Measurements from ENCODE around the gene RAB6A.
"Not testable (repeated sequence)": the region's sequence is repeated elsewhere in the genome, so short reads cannot be mapped to it uniquely, and the experiment has no call there.

Gene RAB6A

GRCh38 chr11:73726825-73727224 lies 34.0 kb downstream of the RAB6A start:
- no peak for DNase-seq (ENCODE audit: low spot score)

DNA sequence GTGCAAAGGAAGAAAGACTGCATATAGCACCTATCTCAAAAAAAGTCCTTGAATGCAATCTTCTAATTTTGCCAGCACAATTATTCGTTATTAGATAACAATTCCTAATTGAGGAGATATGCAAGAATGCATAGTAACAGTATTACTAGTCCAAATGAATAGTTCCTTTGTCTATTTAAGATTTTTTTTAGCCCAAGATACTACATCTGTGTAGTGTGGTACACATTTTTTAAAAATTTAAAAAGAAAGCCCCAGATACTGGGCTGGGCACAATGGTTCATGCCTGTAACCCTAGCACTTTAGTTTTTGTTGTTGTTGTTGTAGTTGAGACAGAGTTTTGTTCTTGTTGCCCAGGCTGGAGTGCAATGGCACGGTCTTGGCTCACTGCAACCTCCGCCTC lies 43.7 kb downstream of the RAB6A start:
- DNase-seq (ENCODE audit: low spot score) = no peak

GRCh38 chr11:73716153-73717056 lies 44.5 kb downstream of the RAB6A start:
- DNase-seq (ENCODE audit: low spot score) = peak; percentile 33

- peak; percentile 33 for DNase-seq (ENCODE audit: low spot score)
Observed at GRCh38 chr11:73715541-73715940, 45.3 kb downstream of the RAB6A start.

DNA sequence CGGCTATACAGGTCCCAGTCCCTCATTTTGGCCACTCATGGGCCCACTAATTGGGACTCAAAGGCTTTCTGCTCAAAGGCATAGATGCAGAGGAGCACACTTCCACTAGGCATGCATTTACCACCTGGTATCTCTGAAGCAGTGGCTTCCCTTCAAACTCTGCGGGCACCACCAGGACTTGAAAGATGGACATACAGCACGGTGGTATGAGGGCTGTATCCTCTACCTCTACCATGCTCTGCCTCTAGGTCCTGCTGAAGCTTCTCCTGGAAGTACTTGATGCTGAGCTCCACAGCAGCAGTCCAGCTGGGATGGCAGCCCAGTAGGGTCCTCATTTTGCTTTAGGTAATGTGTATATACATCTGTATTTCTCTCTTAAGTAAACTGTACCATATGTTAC lies 49.9 kb downstream of the RAB6A start:
- DNase-seq (ENCODE audit: low spot score) = no peak

- no peak for DNase-seq (ENCODE audit: low spot score)
Observed at GRCh38 chr11:73705053-73705452, 55.8 kb downstream of the RAB6A start.

DNA sequence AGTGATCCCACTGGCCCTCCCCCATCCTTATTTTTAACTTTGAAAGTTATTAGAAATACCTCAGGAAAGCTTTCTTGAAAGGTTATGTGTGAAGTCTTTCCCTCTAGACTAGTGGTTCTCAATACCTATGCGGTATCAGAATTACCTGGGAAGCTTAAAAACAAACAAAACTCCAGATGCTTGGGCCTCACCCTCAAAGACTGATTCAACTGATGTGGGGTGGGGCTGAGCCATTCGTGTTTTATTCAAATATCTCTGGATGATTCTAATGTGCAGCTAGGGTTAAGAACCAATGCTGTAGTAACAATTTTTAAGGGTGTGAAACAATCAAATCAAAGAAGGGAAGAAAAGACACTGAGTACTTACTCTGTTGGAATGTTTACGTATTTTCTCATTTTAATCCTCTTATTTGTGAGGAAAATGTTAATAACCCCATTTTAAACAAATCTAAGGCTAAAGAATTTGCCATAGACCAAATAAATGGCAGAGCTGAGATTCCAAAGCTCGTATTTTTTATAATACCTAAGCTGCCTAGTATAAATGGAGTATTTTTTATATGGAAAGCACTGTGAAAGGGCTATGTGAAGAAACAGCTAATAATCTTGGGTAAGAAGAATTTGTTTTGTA lies 66.9 kb downstream of the RAB6A start:
- no peak for DNase-seq (ENCODE audit: low spot score)

GRCh38 chr11:73680687-73681086 lies 80.2 kb downstream of the RAB6A start:
- DNase-seq (ENCODE audit: low spot score) = no peak

DNA sequence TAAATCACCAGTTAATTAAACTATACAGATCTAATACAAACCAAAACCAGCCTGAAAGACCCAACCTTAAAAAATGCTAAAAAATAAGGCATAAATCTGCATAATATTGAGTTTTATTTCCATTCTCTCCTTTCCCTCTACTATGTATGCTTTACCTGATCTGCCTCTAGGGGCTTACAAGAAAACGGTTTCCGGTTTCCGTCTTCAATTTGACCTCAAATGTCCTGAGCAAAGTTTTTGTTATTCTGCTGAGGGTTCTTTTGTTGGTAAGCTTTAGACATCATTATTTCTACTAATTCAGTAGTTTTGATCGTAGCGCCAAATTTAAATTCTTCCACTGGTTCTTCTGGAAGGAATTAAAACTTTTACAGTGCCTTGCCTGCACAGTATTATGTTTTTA lies 84.3 kb downstream of the RAB6A start:
- DNase-seq (ENCODE audit: low spot score) = not testable (repeated sequence)

GRCh38 chr11:73671701-73672100 lies 89.2 kb downstream of the RAB6A start:
- no peak for DNase-seq (ENCODE audit: low spot score)

DNA sequence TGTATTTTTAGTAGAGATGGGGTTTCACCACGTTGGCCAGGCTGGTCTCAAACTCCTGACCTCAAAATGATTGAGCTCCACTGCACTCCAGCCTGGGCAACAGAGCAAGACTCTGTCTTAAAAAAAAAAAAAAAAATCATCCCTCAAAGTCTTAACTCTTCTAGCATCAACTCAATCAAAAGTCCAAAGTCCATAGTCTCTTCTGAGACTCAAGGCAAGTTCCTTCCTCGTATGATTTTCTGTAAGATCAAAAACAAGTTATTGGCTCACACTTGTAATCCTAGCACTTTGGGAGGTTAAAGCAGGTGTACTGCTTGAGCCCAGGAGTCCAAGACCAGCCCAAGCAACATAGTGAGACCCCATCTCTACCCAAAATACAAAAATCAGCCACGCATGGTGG lies 90.1 kb downstream of the RAB6A start:
- no peak for DNase-seq (ENCODE audit: low spot score)

- DNase-seq (ENCODE audit: low spot score) = no peak
Observed at GRCh38 chr11:73667891-73668290, 93.0 kb downstream of the RAB6A start.

DNA sequence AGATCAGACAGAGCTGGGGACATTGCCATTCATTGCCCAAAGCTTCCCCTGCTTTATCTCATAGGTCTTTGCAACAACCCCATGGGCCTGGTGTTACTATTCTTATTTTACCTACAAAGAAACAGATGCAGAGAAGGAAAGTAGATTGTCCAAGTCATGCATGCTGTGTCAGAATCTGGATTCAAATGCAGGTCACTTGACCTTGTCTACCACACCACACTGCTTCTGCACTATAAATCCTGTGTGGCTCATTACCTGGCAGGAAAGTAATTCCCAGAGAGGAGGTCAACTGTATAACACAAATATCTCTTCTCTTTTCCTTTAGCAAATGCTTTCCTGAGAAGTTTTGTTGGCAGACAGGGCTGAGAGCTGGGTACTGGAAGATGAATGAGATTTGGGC lies 96.0 kb downstream of the RAB6A start:
- no peak for DNase-seq (ENCODE audit: low spot score)

GRCh38 chr11:73663604-73664495 lies 97.0 kb downstream of the RAB6A start:
- no peak for DNase-seq (ENCODE audit: low spot score)

DNA sequence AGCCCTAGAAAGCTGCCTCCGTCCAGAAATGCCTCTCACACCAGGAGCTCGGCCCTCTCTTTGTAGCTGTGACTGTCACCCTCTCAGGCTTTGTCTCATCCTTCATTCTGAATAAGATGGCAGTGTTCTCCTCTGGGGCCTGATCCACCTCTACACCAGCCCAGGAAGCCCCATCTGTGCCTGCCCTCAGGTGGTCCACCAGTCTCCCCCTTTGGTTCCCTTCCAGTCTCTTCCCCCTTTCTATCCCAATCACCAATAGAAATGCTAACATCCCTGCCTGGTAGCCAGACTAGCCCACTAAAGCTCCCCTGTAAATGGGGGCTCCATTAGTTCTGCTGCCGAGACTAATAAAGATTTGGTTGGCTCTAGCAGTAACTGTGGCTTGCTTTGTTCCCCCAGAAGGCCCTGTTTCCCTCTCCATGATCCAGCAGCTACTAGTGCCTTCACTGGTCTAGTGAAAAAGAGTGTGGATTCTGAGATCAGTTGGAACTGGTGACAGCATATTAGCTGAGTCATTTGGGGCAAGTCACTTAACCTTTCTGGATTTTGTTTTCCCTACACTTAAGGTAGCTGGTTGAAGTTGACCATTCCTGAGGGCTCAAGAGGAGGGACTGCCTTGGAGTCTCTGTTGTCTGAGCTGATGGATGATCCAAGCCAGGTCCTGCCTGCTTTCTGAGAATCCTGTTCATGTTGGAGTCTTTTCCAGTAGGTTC lies 98.3 kb downstream of the RAB6A start:
- no peak for DNase-seq (ENCODE audit: low spot score)

- peak; percentile 83 for DNase-seq (ENCODE audit: low spot score)
Observed at GRCh38 chr11:73661035-73661628, 99.7 kb downstream of the RAB6A start.

GRCh38 chr11:73660497-73661034 lies 100.3 kb downstream of the RAB6A start:
- no peak for DNase-seq (ENCODE audit: low spot score)

DNA sequence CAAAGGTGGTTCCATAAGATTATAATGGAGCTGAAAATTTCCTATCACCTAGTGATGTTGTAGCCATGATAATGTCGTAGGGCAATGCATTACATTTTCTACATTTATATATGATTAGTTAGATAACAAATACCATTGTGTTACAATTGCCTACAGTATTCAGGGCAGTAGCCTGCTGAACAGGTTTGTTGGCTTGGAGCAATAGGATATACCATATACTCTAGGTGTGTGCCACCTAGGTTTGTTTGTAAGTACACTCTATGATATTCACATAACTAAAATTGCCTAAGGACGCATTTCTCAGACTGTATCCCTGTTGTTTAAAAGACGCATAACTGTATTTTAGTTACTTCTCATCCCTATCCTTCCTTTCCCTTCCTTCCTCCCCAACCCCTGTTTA lies 100.9 kb downstream of the RAB6A start:
- DNase-seq (ENCODE audit: low spot score) = no peak

GRCh38 chr11:73656985-73657384 lies 103.9 kb downstream of the RAB6A start:
- no peak for DNase-seq (ENCODE audit: low spot score)

GRCh38 chr11:73655686-73656085 lies 105.2 kb downstream of the RAB6A start:
- no peak for DNase-seq (ENCODE audit: low spot score)

GRCh38 chr11:73654482-73655021 lies 106.3 kb downstream of the RAB6A start:
- DNase-seq (ENCODE audit: low spot score) = no peak

Data from globus pallidus (tissue), 1 donor.